Activated naive CD4-positive, alpha-beta T cell treated with anti-CD3 and anti-CD28 coated beads for 36 hours (primary cell): Measurements from ENCODE around the gene LSG1. TPM values are rescaled to one million over a fixed set of nuclear protein-coding genes. Genes with fewer than 3 reads are reported as not detected.
A peak's percentile ranks its signal among the peaks of the same experiment; 100 is the strongest.

Source experiments
- CTCF ChIA-PET: fragments of 350-600 bp; sonication (Branson Sonifier 250); formaldehyde crosslinking; loops from one replicate; lab custom pipeline; 2021; ENCODE audit warnings: antibody characterized with exemption; lab: Charles Lee
- DNase-seq: peaks from one replicate; pipeline ENCODE4 v3.0.0-alpha.2; 2020
- H3K27ac Mint-ChIP-seq: one replicate; pipeline ENCODE4 v1.8.0; 2021; ENCODE audit warnings: mild to moderate bottlenecking, mixed read lengths
- H3K27me3 Mint-ChIP-seq: one replicate; pipeline ENCODE4 v1.8.0; 2021; ENCODE audit warnings: low read depth, mixed read lengths
- H3K36me3 Mint-ChIP-seq: one replicate; pipeline ENCODE4 v1.8.0; 2021; ENCODE audit warnings: low read depth, mixed read lengths
- H3K4me1 Mint-ChIP-seq: one replicate; pipeline ENCODE4 v1.8.0; 2021; ENCODE audit warnings: low read depth, mixed read lengths
- H3K4me3 Mint-ChIP-seq: one replicate; pipeline ENCODE4 v1.8.0; 2021; ENCODE audit warnings: mild to moderate bottlenecking, moderate library complexity, mixed read lengths
- H3K9me3 Mint-ChIP-seq: one replicate; pipeline ENCODE4 v1.8.0; 2021; ENCODE audit warnings: mixed read lengths
- intact Hi-C: fragments of 100-400 bp; cut with micrococcal nuclease; formaldehyde crosslinking; loops from one replicate; pipeline ENCODE4 v1.15.1; 2023
- total RNA-seq, 2 experiments: library from RNA; stranded (reverse); gene quantifications; one replicate each; pipeline ENCODE4 v1.2.3, GENCODE V29; 2021

Gene LSG1
- total RNA-seq, 2 experiments from 2014 or later: 26.4 to 27.0 TPM

DNA sequence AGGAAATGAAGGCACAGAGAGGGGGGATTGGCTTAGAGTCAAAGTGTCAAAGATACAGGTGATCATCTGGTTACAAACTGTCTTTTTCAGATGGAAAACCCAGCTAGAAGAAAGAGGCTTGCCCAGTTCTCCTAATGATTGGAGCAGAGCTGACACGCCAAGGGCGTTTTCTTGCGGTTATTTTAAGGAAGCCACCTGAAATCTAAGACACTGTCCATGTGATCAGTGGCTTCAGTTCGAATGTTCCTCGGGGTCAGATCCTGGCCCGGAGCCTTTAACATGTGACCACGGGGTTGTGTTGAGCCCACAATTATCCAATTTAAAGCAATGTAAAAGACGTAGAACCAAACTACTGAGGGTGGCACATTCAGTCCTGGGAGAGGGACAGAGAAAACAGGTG, 33.2 kb upstream of the LSG1 start:
- intact Hi-C loops: no loop called here
- no peak overlapping the region for H3K27ac Mint-ChIP-seq

DNA sequence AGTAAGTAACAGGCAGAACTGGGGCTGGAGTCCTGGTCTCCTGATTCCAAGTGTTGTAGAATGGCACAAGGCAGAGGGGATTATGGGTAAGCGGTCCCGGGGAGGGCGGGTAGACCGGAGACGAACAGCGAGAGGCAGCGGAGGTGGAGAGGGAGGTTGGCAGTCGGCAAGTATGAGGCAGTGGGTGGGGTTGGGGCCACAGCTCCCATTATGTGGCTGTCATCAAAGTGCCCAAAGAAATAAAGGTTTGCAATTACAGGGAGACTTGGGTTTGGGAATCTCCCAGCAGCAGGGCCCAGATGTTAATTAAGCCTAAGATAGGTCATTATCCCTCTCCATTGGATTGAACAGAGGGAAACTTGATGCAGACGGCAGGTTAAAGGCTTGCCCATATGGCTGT, 30.6 kb upstream of the LSG1 start:
- Mint-ChIP-seq H3K4me3 (no peak overlapping the region), H3K9me3 (peaks cover 2% of the 10 kb centered on the region), H3K27ac (no peak overlapping the region), H3K27me3 (no peaks in the 10 kb centered on the region), H3K36me3 (no peaks in the 10 kb centered on the region), H3K4me1 (no peaks in the 10 kb centered on the region)
- CTCF ChIA-PET: interaction anchor here (0.8 kb wide), 1 partner anchor 150 kb away, joined by 3 read pairs; no protein-coding TSS in a partner anchor
- DNase-seq: no peak
- intact Hi-C loops: no loop called here

More for the DNA sequence above, 33.2 kb upstream of the LSG1 start:
- H3K4me1 Mint-ChIP-seq: no peaks in the 10 kb centered on the region
- no peak for DNase-seq
- H3K27me3 Mint-ChIP-seq: no peaks in the 10 kb centered on the region
- H3K9me3 Mint-ChIP-seq: peaks cover 4% of the 10 kb centered on the region
- CTCF ChIA-PET: interaction anchor here (0.6 kb wide), 1 partner anchor 38 kb away, joined by 3 read pairs; no protein-coding TSS in a partner anchor
- no peaks in the 10 kb centered on the region for H3K36me3 Mint-ChIP-seq
- no peak overlapping the region for H3K4me3 Mint-ChIP-seq

DNA sequence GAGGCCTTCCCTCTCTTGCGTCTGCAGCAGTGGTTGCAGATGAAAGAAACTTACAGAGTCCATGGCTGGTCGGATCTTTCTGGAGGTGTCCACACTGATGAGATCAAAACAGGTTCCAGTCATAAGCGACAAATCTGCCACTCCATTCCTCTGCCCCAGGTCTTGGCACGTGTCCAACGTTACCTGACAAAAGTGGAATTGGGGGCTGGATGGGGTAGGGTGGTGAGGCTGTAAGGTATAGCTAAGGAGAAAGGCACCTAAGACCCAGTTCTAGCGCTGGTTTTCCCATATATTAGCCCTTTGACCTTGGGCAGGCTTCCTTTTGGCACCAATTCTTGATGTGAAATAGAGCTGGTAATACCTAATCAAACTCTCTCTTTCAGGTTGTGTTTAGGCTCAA, 24.7 kb upstream of the LSG1 start:
- no peak overlapping the region for H3K4me3 Mint-ChIP-seq
- intact Hi-C loops: no loop called here
- no peaks in the 10 kb centered on the region for H3K4me1 Mint-ChIP-seq
- H3K36me3 Mint-ChIP-seq: no peaks in the 10 kb centered on the region
- H3K27me3 Mint-ChIP-seq: no peaks in the 10 kb centered on the region
- CTCF ChIA-PET: interaction anchor here (0.6 to 1.4 kb wide), 2 partner anchors 9 to 25 kb away, joined by 3 to 5 read pairs; no protein-coding TSS in a partner anchor
- no peak overlapping the region for H3K27ac Mint-ChIP-seq
- no peak for DNase-seq
- H3K9me3 Mint-ChIP-seq: peaks cover 2% of the 10 kb centered on the region

DNA sequence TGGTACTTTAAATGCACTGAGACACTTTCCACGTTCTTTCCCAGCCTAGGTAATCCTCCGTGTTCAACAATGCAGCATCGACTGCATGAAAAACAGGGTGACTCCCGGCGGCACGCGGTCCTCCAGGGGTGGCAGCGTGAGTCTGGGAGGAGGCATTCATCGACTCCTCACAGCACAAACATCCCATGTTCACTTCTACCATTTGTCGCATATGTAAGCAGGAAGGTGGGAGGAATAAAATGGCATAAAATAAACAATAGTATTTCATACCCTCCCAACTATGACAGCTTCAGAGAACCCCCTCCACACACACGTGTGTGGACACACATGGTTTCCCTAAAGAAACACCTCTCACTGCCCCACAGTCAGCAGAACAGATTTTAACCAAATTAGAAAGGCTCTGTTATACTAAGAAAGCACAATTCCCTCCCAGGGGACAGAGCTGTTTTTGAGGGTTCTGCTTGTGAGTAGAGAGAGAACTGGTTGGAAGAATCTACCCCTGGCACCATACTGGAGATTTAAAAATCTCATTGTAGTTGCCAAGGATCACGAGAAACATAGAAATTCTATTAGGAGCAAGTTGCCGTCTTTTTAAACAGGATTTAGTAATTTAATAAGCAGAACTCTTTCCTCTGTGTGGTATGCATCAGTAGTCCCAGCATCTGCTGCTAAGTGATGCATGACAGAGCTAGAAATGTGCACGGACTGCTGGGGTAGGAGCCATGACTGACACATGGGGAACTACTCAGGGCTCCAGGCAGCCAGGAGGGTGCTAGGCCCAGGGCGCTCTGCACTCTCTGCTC, 19.7 kb upstream of the LSG1 start:
- Mint-ChIP-seq H3K36me3 (no peaks in the 10 kb centered on the region), H3K27ac (no peak overlapping the region), H3K9me3 (no peaks in the 10 kb centered on the region), H3K4me3 (no peak overlapping the region), H3K4me1 (peaks cover 26% of the 10 kb centered on the region), H3K27me3 (peaks cover 12% of the 10 kb centered on the region)
- intact Hi-C loops: no loop called here
- no peak for DNase-seq
- CTCF ChIA-PET: no interaction called here

DNA sequence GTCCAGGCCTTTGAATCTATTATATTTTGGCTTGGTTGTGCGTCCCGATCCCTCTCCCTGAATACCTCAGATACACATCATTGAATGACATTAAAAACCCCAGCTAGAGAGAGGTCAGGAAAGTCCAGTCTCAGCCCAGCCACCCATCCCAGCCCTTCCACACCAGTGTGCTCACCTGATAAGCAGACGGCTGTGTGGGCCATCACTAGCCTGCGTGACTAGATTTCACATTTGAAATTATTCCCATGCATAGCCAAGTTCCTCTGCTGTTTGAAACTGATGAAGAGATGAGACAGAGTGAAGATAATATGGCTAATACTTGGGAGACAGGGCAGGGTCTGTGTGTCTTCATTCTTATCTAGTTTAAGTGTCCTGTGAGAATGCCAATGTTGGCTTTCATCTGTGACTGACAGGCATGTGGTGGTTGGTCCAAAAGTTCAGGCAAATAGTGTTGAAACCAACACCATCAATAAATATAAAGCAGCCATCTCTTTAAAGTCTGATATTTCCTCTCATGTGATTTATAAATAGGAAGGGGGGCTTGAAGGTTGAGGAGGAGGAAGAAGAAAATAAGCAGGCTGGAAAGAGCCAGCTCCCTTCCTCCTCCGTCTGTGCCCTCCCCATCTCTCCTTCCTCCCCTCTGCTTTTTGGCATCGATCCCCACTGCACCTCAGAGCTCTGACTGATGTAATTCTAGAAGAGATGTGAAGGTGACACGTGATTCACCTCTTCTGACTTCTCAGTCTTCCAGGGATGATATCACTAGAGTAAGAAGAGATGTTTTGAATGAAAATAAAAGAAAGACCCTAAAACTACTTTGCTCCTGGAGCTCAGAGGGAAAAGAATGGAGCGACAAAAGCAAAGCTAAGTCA, 18.7 kb upstream of the LSG1 start:
- Mint-ChIP-seq H3K9me3 (no peaks in the 10 kb centered on the region), H3K27me3 (peaks cover 16% of the 10 kb centered on the region), H3K4me3 (no peak overlapping the region), H3K36me3 (no peaks in the 10 kb centered on the region), H3K4me1 (peaks cover 30% of the 10 kb centered on the region), H3K27ac (no peak overlapping the region)
- CTCF ChIA-PET: no interaction called here
- intact Hi-C loops: no loop called here
- DNase-seq: no peak

DNA sequence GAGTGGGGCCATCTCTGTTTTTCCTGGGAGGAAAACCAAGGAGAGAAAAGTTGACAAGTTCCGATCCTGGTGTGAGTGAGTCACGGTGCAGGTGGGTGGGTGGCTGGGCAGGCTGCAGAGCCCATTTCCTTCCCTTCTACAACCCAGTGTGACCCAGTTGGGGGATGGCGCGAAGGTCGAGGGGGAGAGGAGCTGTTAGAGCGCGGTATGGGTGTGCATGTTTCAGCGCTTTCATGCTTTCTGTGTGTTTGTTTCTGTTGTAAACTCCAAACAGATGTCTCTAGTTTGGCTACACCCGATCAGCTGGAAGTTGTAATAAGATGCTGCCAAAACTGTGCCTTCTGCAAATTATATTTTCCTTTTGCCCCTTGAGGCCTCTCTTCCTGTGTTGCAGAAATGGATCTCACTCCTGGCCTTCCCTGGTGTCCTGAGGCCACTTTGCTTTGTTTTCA, 17.5 kb upstream of the LSG1 start:
- Mint-ChIP-seq H3K27ac (no peak overlapping the region), H3K36me3 (no peaks in the 10 kb centered on the region), H3K9me3 (no peaks in the 10 kb centered on the region), H3K4me1 (peaks cover 42% of the 10 kb centered on the region), H3K4me3 (no peak overlapping the region), H3K27me3 (peaks cover 21% of the 10 kb centered on the region)
- CTCF ChIA-PET: interaction anchor here (0.6 to 1.0 kb wide), 2 partner anchors 18 to 55 kb away, joined by 3 read pairs; partner anchors contain the start of gene LSG1
- DNase-seq: no peak
- intact Hi-C loops: loop anchor here (5.0 kb wide), 1 partner anchor 203 kb away; no protein-coding TSS in a partner anchor

DNA sequence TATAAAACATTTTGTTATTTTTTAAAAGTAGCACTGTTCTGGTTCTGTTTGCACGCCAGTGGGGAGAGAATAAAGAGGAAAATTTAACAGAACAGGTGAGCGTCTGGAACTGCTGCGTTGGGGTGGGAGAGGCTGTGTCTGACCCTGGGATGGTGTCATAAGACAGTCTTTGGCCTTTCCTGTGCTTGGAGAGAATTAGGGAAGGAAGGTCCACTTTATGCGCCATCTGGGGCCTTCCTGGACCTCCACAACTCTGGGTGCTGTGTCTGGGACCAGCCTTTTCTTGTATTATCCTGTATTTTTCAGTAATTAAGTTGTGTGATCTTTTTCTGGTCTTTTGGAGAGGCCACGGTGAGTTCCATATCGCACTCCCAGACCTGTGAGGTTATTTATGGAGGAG, 17.0 kb upstream of the LSG1 start:
- H3K4me1 Mint-ChIP-seq: peaks cover 44% of the 10 kb centered on the region
- DNase-seq: no peak
- no peaks in the 10 kb centered on the region for H3K36me3 Mint-ChIP-seq
- H3K27ac Mint-ChIP-seq: no peak overlapping the region
- no peak overlapping the region for H3K4me3 Mint-ChIP-seq
- intact Hi-C loops: loop anchor here (5.0 kb wide), 1 partner anchor 203 kb away; no protein-coding TSS in a partner anchor
- CTCF ChIA-PET: interaction anchor here (0.6 to 1.2 kb wide), 3 partner anchors 17 to 55 kb away, joined by 3 read pairs; partner anchors contain the start of gene LSG1
- peaks cover 22% of the 10 kb centered on the region for H3K27me3 Mint-ChIP-seq
- no peaks in the 10 kb centered on the region for H3K9me3 Mint-ChIP-seq

DNA sequence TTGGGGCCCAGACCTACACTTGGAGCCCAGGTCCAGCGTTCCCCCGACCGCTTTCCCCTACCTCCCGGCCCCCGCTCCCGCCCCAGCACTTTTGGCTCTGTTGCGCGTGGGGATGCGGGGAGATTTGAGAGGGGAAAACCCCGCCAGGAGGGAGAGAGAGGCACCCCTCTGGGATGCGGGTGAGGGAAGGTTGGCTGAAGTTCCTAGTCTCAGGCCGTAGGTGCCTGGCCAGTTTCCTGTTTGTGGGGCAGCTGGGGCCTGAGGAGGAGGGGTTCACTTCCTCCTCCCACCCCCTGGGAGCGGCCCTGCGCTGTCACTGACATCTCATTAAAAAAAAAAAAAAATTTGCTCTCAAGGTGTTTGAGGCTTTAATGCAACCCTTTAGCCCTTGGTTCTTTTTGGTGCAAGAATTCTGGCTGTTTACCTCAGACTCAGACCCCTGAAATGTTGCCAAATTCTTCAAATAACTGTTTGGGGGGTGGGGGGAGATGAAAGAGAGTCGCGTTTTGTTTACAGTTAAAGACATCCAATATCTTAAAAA, 16.3 kb upstream of the LSG1 start:
- H3K27ac Mint-ChIP-seq: no peak overlapping the region
- no peaks in the 10 kb centered on the region for H3K36me3 Mint-ChIP-seq
- peaks cover 22% of the 10 kb centered on the region for H3K27me3 Mint-ChIP-seq
- CTCF ChIA-PET: interaction anchor here (1.0 to 7.3 kb wide), 7 partner anchors 8 to 193 kb away, joined by 3 to 110 read pairs (median 4); partner anchors contain the start of gene LSG1
- H3K4me1 Mint-ChIP-seq: peaks cover 45% of the 10 kb centered on the region
- H3K4me3 Mint-ChIP-seq: peak overlapping the region; percentile 33
- intact Hi-C loops: loop anchor here (5.0 kb wide), 1 partner anchor 204 kb away; no protein-coding TSS in a partner anchor
- peak; percentile 14 for DNase-seq
- H3K9me3 Mint-ChIP-seq: no peaks in the 10 kb centered on the region

DNA sequence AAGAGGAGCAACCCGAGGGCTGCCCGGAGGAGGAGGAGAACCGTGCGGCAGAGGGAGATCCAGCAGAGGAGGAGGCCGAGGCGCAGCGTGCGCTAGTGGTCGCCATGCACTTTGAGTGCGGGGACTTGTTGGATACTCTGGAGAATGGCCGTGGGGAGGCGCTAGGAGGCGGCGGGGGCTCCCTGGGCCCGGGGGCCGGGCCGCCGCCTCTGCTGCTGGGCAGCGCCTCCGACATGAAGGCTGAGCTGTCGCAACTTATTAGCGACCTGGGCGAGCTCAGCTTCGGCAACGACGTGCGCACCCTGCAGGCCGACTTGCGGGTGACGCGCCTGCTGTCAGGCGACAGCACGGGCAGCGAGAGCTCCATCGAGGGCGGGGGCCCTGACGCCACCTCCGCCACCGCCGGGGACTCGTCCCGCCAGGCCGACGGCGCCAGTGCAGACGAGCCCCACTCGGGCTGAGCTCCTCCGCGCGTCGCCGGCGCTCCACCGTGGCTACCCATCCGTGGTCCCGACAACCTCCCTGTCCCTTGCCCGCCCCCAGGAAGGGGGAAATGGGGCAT, 15.7 kb upstream of the LSG1 start:
- intact Hi-C loops: loop anchor here (1.0 to 5.0 kb wide), 2 partner anchors 82 to 205 kb away; no protein-coding TSS in a partner anchor
- H3K27me3 Mint-ChIP-seq: peaks cover 22% of the 10 kb centered on the region
- peaks cover 49% of the 10 kb centered on the region for H3K4me1 Mint-ChIP-seq
- H3K4me3 Mint-ChIP-seq: peak overlapping the region; percentile 77
- H3K9me3 Mint-ChIP-seq: no peaks in the 10 kb centered on the region
- no peaks in the 10 kb centered on the region for H3K36me3 Mint-ChIP-seq
- CTCF ChIA-PET: interaction anchor here (0.9 to 7.3 kb wide), 10 partner anchors 9 to 421 kb away, joined by 3 to 110 read pairs (median 4); partner anchors contain the start of gene LSG1
- no peak overlapping the region for H3K27ac Mint-ChIP-seq
- DNase-seq: peak; percentile 76

DNA sequence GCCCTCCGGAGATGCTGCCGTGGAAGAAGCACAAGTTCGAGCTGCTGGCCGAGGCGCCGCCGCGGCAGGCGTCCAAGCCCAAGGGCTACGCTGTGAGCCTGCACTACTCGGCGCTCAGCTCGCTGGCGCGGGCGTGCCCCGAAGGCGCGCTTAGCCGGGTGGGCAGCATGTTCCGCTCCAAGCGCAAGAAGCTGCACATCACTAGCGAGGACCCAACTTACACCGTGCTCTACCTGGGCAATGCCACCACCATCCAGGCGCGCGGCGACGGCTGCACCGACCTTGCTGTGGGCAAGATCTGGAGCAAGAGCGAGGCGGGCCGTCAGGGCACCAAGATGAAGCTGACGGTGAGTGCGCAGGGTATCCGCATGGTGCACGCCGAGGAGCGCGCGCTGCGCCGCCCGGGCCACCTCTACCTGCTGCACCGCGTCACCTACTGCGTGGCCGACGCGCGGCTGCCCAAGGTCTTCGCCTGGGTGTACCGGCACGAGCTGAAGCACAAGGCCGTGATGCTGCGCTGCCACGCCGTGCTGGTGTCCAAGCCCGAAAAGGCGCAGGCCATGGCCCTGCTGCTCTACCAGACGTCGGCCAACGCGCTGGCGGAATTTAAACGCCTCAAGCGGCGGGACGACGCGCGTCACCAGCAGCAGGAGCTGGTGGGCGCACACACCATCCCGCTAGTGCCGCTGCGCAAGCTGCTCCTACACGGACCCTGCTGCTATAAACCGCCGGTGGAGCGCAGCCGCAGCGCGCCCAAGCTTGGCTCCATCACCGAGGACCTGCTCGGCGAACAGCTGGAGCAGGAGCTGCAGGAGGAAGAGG, 15.0 kb upstream of the LSG1 start:
- DNase-seq: no peak
- Mint-ChIP-seq H3K4me3 (peak overlapping the region; percentile 77), H3K36me3 (no peaks in the 10 kb centered on the region), H3K9me3 (no peaks in the 10 kb centered on the region), H3K4me1 (peaks cover 53% of the 10 kb centered on the region), H3K27me3 (peaks cover 22% of the 10 kb centered on the region), H3K27ac (no peak overlapping the region)
- CTCF ChIA-PET: interaction anchor here (0.9 to 7.3 kb wide), 10 partner anchors 10 to 572 kb away, joined by 3 to 110 read pairs (median 4); partner anchors contain the start of gene LSG1
- intact Hi-C loops: loop anchor here (1.0 to 5.0 kb wide), 2 partner anchors 82 to 205 kb away; no protein-coding TSS in a partner anchor
